HEK293 (cell line): ENCODE results near the gene ATF6.

ENCODE experiments used
- CTCF ChIA-PET: fragments of 350-600 bp; formaldehyde crosslinking; extraction: SDS; loops from one replicate; lab custom pipeline; 2021; ENCODE audit warnings: antibody characterized with exemption; lab: Yijun Ruan, JAX
- POLR2A ChIA-PET: fragments of 300-600 bp; formaldehyde crosslinking; extraction: SDS; loops from one replicate; lab custom pipeline; 2020; ENCODE audit warnings: antibody characterized with exemption, inconsistent platforms; lab: Yijun Ruan, JAX
- H3K27ac ChIP-seq: fragments of 200-500 bp; sonication (Bioruptor generic); 2 replicates; pipeline ENCODE4 v1.5.1; 2014; ENCODE audit warnings: low read depth, low read length, control low read depth, inconsistent platforms; ENCODE audit errors: extremely low read depth
- H3K36me3 ChIP-seq, 2 experiments: fragments of 200-500 bp in 1 of 2; sonication (Bioruptor generic) in 1 of 2; 1 replicate in 1 of 2; 2 replicates in 1 of 2; pipeline ENCODE4 v1.5.1; 2014 to 2017; ENCODE audit warnings: inconsistent platforms in 2 of 2, low read length in 2 of 2; ENCODE audit not compliant: control insufficient read depth in 2 of 2, insufficient read depth in 1 of 2
- H3K4me1 ChIP-seq: fragments of 200-500 bp; sonication (Bioruptor generic); 2 replicates; pipeline ENCODE4 v1.5.1; 2014; ENCODE audit warnings: mild to moderate bottlenecking, low read length, inconsistent platforms; ENCODE audit not compliant: control insufficient read depth, insufficient read depth
- H3K4me3 ChIP-seq: 2 replicates; pipeline ENCODE4 v1.5.1; 2011; ENCODE audit warnings: low read depth, mild to moderate bottlenecking, control low read depth, low read length, moderate library complexity
- H3K9me3 ChIP-seq: fragments of 200-500 bp; sonication (Bioruptor generic); 2 replicates; pipeline ENCODE4 v1.5.1; 2014; ENCODE audit warnings: low read depth, low read length, inconsistent platforms; ENCODE audit not compliant: control insufficient read depth, insufficient read depth
- FEZF1 ChIP-seq: fragments of 450-650 bp; formaldehyde crosslinking; IDR thresholded peaks from 2 replicates; pipeline ENCODE4 v1.5.1; 2016; ENCODE audit warnings: missing biosample characterization, missing genetic modification characterization
- ZNF214 ChIP-seq: fragments of 450-650 bp; formaldehyde crosslinking; IDR thresholded peaks from 2 replicates; pipeline ENCODE4 v1.5.1; 2017; ENCODE audit warnings: missing biosample characterization, mild to moderate bottlenecking, missing genetic modification characterization, borderline replicate concordance
- ZNF223 ChIP-seq: fragments of 450-650 bp; formaldehyde crosslinking; IDR thresholded peaks from 2 replicates; pipeline ENCODE4 v1.5.1; 2016; ENCODE audit warnings: missing biosample characterization, missing genetic modification characterization
- ZNF274 ChIP-seq, 2 experiments: fragments of 200-500 bp in 1 of 2; fragments of 450-650 bp in 1 of 2; sonication (Bioruptor generic) in 1 of 2; formaldehyde crosslinking in 1 of 2; IDR thresholded peaks; 2 replicates each; pipeline versions ENCODE4 v1.5.1 to v1.6.1; 2014 to 2016; ENCODE audit warnings: borderline replicate concordance in 1 of 2, inconsistent platforms in 1 of 2, low read length in 1 of 2, missing biosample characterization in 1 of 2, missing genetic modification characterization in 1 of 2
- ZNF366 ChIP-seq: fragments of 450-650 bp; formaldehyde crosslinking; conservative IDR thresholded peaks from 2 replicates; pipeline ENCODE4 v1.5.1; 2016; ENCODE audit warnings: missing biosample characterization, missing genetic modification characterization
- ZNF501 ChIP-seq: fragments of 450-650 bp; formaldehyde crosslinking; IDR thresholded peaks from 2 replicates; pipeline ENCODE4 v1.5.1; 2016; ENCODE audit warnings: missing biosample characterization, missing genetic modification characterization
- TF ChIP-seq, protein P1 (sequence below): fragments of 450-650 bp; formaldehyde crosslinking; IDR thresholded peaks from 2 replicates; pipeline ENCODE4 v1.5.1; 2016; ENCODE audit warnings: missing biosample characterization, missing genetic modification characterization
- TF ChIP-seq, protein P2 (sequence below): fragments of 450-650 bp; formaldehyde crosslinking; IDR thresholded peaks from 2 replicates; pipeline ENCODE4 v1.5.1; 2017; ENCODE audit warnings: missing biosample characterization, missing genetic modification characterization
- TF ChIP-seq, protein P3 (sequence below): fragments of 450-650 bp; formaldehyde crosslinking; IDR thresholded peaks from 2 replicates; pipeline ENCODE4 v1.5.1; 2016; ENCODE audit warnings: missing biosample characterization, missing genetic modification characterization
- TF ChIP-seq, protein P4 (sequence below): fragments of 450-650 bp; formaldehyde crosslinking; IDR thresholded peaks from 2 replicates; pipeline ENCODE4 v1.5.1; 2016; ENCODE audit warnings: missing biosample characterization, missing genetic modification characterization
- TF ChIP-seq, protein P5 (sequence below): fragments of 450-650 bp; formaldehyde crosslinking; IDR thresholded peaks from 2 replicates; pipeline ENCODE4 v1.5.1; 2017; ENCODE audit warnings: missing biosample characterization, missing genetic modification characterization
- TF ChIP-seq, protein P6 (sequence below): fragments of 450-650 bp; formaldehyde crosslinking; IDR thresholded peaks from 2 replicates; pipeline ENCODE4 v1.5.1; 2016; ENCODE audit warnings: missing biosample characterization, missing genetic modification characterization
- TF ChIP-seq, protein P7 (sequence below): fragments of 450-650 bp; formaldehyde crosslinking; IDR thresholded peaks from 2 replicates; pipeline ENCODE4 v1.5.1; 2017; ENCODE audit warnings: missing biosample characterization, missing genetic modification characterization

Gene ATF6

DNA sequence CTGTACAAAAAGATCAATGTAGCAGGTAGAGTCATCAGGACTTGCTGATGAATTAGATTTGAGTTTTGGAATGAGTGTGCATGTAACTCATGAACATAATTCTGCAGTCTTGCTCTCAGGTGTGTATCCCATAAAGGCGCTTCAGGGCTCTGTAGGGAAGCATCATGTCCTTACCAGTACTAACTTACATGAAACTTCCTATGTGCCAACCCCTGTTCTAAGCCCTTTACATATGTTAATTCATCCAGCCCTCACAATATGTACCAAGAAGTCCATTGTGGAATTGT lies 46.9 kb upstream of the ATF6 start (continued):
- TF ChIP-seq, protein P1, sequence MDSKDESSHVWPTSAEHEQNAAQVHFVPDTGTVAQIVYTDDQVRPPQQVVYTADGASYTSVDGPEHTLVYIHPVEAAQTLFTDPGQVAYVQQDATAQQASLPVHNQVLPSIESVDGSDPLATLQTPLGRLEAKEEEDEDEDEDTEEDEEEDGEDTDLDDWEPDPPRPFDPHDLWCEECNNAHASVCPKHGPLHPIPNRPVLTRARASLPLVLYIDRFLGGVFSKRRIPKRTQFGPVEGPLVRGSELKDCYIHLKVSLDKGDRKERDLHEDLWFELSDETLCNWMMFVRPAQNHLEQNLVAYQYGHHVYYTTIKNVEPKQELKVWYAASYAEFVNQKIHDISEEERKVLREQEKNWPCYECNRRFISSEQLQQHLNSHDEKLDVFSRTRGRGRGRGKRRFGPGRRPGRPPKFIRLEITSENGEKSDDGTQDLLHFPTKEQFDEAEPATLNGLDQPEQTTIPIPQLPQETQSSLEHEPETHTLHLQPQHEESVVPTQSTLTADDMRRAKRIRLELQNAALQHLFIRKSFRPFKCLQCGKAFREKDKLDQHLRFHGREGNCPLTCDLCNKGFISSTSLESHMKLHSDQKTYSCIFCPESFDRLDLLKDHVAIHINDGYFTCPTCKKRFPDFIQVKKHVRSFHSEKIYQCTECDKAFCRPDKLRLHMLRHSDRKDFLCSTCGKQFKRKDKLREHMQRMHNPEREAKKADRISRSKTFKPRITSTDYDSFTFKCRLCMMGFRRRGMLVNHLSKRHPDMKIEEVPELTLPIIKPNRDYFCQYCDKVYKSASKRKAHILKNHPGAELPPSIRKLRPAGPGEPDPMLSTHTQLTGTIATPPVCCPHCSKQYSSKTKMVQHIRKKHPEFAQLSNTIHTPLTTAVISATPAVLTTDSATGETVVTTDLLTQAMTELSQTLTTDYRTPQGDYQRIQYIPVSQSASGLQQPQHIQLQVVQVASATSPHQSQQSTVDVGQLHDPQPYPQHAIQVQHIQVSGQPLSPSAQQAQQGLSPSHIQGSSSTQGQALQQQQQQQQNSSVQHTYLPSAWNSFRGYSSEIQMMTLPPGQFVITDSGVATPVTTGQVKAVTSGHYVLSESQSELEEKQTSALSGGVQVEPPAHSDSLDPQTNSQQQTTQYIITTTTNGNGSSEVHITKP (tag by site-specific recombination), result no peak
- TF ChIP-seq, protein P2, sequence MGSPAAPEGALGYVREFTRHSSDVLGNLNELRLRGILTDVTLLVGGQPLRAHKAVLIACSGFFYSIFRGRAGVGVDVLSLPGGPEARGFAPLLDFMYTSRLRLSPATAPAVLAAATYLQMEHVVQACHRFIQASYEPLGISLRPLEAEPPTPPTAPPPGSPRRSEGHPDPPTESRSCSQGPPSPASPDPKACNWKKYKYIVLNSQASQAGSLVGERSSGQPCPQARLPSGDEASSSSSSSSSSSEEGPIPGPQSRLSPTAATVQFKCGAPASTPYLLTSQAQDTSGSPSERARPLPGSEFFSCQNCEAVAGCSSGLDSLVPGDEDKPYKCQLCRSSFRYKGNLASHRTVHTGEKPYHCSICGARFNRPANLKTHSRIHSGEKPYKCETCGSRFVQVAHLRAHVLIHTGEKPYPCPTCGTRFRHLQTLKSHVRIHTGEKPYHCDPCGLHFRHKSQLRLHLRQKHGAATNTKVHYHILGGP, result no peak
- TF ChIP-seq, all 188 proteins: peak for 0

DNA sequence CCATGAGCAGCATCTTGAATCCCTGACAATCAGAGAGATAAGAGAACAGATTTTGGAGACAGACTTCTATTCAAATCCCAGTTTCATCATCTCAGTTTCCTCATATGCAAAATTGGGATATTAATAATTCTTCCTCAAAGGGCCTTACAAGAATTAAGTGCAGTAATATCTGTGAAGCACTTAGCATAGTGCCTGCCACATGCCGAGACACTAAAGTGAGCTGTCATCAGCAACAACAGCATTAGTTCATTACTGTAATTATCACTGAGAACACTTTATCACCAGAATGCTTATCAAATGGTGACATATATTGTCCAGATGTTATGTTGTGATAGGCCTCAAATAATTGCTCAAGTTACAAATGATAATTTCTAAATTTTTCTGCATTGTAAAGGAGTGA lies 45.7 kb upstream of the ATF6 start:
- H3K27ac ChIP-seq, result no peak overlapping the region

More for the DNA sequence above, 45.7 kb upstream of the ATF6 start:
- no peaks in the 10 kb centered on the region for H3K4me1 ChIP-seq
- H3K4me3 ChIP-seq, result no peak overlapping the region
- H3K9me3 ChIP-seq, result no peaks in the 10 kb centered on the region
- POLR2A ChIA-PET, result no interaction called here
- no peaks in the 10 kb centered on the region for H3K36me3 ChIP-seq
- CTCF ChIA-PET, result no interaction called here
- TF ChIP-seq, protein P3, sequence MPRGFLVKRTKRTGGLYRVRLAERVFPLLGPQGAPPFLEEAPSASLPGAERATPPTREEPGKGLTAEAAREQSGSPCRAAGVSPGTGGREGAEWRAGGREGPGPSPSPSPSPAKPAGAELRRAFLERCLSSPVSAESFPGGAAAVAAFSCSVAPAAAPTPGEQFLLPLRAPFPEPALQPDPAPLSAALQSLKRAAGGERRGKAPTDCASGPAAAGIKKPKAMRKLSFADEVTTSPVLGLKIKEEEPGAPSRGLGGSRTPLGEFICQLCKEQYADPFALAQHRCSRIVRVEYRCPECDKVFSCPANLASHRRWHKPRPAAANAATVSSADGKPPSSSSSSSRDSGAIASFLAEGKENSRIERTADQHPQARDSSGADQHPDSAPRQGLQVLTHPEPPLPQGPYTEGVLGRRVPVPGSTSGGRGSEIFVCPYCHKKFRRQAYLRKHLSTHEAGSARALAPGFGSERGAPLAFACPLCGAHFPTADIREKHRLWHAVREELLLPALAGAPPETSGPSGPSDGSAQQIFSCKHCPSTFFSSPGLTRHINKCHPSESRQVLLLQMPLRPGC, result no peak
- TF ChIP-seq, protein P4, sequence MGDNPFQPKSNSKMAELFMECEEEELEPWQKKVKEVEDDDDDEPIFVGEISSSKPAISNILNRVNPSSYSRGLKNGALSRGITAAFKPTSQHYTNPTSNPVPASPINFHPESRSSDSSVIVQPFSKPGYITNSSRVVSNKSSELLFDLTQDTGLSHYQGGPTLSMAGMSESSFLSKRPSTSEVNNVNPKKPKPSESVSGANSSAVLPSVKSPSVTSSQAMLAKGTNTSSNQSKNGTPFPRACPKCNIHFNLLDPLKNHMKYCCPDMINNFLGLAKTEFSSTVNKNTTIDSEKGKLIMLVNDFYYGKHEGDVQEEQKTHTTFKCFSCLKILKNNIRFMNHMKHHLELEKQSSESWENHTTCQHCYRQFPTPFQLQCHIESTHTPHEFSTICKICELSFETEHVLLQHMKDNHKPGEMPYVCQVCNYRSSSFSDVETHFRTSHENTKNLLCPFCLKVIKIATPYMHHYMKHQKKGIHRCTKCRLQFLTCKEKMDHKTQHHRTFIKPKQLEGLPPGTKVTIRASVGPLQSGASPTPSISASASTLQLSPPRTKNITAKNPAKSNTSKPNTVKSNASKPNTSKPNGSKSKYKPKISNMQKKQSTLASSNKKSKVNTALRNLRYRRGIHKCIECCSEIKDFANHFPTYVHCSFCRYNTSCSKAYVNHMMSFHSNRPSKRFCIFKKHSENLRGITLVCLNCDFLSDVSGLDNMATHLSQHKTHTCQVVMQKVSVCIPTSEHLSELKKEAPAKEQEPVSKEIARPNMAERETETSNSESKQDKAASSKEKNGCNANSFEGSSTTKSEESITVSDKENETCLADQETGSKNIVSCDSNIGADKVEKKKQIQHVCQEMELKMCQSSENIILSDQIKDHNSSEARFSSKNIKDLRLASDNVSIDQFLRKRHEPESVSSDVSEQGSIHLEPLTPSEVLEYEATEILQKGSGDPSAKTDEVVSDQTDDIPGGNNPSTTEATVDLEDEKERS, result no peak
- TF ChIP-seq ZNF214 (tag by site-specific recombination), result no peak
- TF ChIP-seq, protein P5, sequence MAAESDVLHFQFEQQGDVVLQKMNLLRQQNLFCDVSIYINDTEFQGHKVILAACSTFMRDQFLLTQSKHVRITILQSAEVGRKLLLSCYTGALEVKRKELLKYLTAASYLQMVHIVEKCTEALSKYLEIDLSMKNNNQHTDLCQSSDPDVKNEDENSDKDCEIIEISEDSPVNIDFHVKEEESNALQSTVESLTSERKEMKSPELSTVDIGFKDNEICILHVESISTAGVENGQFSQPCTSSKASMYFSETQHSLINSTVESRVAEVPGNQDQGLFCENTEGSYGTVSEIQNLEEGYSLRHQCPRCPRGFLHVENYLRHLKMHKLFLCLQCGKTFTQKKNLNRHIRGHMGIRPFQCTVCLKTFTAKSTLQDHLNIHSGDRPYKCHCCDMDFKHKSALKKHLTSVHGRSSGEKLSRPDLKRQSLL (tag by site-specific recombination), result no peak
- TF ChIP-seq, protein P6, sequence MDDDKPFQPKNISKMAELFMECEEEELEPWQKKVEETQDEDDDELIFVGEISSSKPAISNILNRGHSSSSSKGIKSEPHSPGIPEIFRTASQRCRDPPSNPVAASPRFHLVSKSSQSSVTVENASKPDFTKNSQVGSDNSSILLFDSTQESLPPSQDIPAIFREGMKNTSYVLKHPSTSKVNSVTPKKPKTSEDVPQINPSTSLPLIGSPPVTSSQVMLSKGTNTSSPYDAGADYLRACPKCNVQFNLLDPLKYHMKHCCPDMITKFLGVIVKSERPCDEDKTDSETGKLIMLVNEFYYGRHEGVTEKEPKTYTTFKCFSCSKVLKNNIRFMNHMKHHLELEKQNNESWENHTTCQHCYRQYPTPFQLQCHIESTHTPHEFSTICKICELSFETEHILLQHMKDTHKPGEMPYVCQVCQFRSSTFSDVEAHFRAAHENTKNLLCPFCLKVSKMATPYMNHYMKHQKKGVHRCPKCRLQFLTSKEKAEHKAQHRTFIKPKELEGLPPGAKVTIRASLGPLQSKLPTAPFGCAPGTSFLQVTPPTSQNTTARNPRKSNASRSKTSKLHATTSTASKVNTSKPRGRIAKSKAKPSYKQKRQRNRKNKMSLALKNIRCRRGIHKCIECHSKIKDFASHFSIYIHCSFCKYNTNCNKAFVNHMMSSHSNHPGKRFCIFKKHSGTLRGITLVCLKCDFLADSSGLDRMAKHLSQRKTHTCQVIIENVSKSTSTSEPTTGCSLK, result no peak
- TF ChIP-seq, protein P7, sequence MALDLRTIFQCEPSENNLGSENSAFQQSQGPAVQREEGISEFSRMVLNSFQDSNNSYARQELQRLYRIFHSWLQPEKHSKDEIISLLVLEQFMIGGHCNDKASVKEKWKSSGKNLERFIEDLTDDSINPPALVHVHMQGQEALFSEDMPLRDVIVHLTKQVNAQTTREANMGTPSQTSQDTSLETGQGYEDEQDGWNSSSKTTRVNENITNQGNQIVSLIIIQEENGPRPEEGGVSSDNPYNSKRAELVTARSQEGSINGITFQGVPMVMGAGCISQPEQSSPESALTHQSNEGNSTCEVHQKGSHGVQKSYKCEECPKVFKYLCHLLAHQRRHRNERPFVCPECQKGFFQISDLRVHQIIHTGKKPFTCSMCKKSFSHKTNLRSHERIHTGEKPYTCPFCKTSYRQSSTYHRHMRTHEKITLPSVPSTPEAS, result no peak
- no peak for TF ChIP-seq ZNF366 (tag by site-specific recombination)
- TF ChIP-seq ZNF223 (tag by site-specific recombination), result no peak
- TF ChIP-seq FEZF1 (tag by site-specific recombination), result no peak
- no peak for TF ChIP-seq ZNF274 (IDR thresholded peaks at IDR 0.05; ENCODE audit: low read length)
- TF ChIP-seq ZNF274 (tag by site-specific recombination; IDR thresholded peaks at IDR 0.05; ENCODE audit: borderline replicate concordance), result no peak
- TF ChIP-seq ZNF501, result no peak
